Measurements from ENCODE around the gene ZNHIT2. TPM values are rescaled to one million over a fixed set of nuclear protein-coding genes. Genes with fewer than 3 reads are reported as not detected.
A peak's percentile ranks its signal among the peaks of the same experiment; 100 is the strongest.
"Not testable (repeated sequence)": the region's sequence is repeated elsewhere in the genome, so short reads cannot be mapped to it uniquely, and the experiment has no call there.

Gene ZNHIT2
- total RNA-seq, 2 donors from 2014 or later = 6.0 to 6.3 TPM

GRCh38 chr11:65124480-65125196, 7.1 kb upstream of the ZNHIT2 start:
- intact Hi-C loops (cut with DNase I) = no loop called here
- no peak for DNase-seq (ENCODE audit: low spot score)

GRCh38 chr11:65121865-65122696, 4.6 kb upstream of the ZNHIT2 start, which contains the start of the genes FAU and MRPL49:
Gene FAU (minus strand): TSS chr11:65122134. CDS start chr11:65121813, 321 bp downstream.
Gene MRPL49 (plus strand): TSS chr11:65122321. CDS start chr11:65122347, 26 bp downstream.
- intact Hi-C loops (cut with DNase I) = no loop called here
- peak; percentile 99 for DNase-seq (ENCODE audit: low spot score)

- DNase-seq (ENCODE audit: low spot score) = peak; percentile 80
- intact Hi-C loops (cut with DNase I) = no loop called here
Measured at GRCh38 chr11:65121447-65121864, 4.0 kb upstream of the ZNHIT2 start.

- no peak for DNase-seq (ENCODE audit: low spot score)
- intact Hi-C loops (cut with DNase I) = no loop called here
Measured at GRCh38 chr11:65120831-65121230, 3.3 kb upstream of the ZNHIT2 start.

DNA sequence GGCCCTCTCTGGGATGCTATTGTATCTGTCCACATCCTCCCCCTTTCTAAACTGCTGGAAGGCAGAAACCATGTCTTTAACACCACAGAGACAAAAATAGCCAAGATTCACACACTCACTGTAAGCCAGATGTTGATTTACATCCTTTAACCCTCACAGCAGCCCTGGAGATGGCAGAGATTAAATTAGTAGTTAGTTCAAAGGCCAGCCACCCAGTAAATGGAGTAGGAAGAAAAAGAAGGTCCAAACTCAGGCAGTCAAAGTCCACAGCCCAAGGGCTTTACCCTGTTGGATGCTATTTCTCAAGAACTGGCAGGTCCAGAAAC, 2.1 kb upstream of the ZNHIT2 start:
- intact Hi-C loops (cut with DNase I) = no loop called here

DNA sequence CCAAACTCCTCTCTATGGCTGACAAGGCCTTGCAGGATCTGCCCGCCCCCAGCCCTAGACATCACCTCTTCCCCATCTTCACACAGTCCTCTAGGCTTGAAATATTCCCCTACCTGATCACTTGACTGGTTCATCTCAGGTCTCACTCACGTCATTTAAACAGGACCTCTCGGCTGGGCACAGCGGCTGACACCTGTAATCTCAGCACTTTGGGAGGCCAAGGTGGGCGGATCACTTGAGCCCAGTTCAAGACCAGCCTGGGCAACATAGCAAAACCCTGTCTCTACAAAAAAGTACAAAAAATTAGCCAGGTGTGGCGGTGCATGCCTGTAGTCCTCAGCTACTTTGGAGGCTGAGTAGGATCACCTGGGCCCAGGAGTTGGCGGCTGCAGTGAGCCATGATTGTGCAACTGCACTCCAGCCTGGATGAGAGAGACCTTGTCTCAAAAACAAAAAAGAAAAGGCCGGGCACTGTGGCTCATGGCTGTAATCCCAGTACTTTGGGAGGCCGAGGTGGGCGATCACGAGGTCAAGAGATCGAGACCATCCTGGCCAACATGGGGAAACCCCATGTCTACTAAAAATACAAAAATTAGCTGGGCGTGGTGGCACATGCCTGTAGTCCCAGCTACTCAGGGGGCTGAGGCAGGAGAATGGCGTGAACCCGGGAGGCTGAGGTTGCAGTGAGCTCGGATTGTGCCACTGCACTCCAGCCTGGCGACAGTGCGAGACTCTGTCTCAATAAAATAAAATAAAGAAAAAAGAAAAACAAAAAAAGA, 1.6 kb upstream of the ZNHIT2 start:
- intact Hi-C loops (cut with DNase I) = not testable (repeated sequence)

More for the DNA sequence above, 2.1 kb upstream of the ZNHIT2 start:
- no peak for DNase-seq (ENCODE audit: low spot score)

DNA sequence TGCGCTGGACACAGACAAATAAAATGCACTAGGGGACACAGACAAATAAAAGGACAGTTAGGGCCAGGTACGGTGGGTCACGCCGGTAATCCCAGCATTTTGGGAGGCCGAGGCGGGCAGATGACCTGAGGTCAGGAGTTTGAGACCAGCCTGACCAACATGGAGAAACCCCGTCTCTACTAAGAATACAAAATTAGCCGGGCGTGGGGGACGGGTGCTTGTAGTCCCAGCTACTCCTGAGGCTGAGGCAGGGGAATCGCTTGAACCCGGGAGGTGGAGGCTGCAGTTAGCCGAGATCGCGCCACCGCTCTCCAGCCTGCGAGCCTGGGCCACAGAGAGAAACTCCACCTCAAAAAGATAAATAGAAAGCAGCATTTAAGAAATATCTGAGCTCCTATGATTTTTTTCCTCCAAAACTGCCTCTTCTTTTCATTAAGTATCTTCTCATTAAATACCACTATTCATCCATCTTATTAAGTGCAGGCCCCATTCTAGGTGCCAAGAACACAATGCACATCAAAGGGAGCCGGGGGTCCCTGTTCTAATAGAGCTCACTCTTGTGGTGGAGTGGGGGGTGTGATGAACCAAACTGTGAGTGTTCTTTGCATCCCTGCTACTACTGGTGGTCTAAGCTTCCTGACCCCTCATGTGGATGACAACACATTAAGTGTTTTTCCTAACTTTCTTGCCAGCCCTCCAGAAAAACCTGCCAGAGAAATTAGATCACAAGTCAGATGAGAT, 766 bp upstream of the ZNHIT2 start:
- peak; percentile 78 for DNase-seq (ENCODE audit: low spot score)
- intact Hi-C loops (cut with DNase I) = no loop called here

More for the DNA sequence above, 1.6 kb upstream of the ZNHIT2 start:
- peak; percentile 66 for DNase-seq (ENCODE audit: low spot score)

DNA sequence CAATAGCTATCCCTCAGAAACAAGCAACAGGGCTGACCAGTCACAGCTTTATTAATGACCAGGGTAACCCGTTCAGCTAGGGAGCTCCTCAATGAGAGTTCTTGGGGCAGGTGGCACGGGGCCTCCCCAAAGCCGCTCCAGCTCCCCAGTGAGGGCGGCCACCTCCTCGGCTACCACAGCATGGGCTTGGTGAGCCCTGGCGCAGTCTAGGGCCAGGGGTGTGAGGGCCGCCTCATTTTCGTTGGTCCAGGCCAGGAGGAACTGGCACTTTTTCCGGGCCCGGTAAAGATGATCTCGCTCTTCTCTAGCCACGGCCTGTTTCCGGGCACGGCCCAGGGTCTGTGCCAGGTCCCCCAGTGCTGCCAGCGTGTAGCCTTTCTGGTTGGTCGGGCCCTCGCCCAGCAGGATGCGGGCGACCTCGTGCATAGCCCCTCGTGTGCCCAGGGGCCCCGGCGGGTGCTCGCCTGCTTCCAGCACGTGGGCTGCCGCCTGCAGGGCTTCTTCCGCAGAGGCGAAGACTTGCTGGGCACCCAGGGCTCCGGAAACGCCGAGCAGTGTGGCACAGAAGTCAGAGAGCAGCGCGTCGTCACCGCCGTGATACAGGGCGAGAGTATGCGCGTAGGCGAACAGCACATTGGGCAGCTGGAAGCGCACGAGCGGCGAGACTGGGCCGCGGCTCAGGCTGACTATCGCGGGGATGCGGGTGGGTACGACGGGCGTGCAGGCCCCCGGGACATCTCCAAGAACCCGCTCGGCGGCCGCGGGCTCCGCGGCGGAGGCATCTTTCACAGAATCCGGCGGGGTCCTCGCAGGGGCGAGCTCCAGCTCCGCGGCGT, 913 bp downstream of the ZNHIT2 start:
- DNase-seq (ENCODE audit: low spot score) = peak; percentile 85
- intact Hi-C loops (cut with DNase I) = no loop called here

GRCh38 chr11:65115361-65116082, 2.0 kb downstream of the ZNHIT2 start:
- intact Hi-C loops (cut with DNase I) = no loop called here
- peak; percentile 76 for DNase-seq (ENCODE audit: low spot score)

DNA sequence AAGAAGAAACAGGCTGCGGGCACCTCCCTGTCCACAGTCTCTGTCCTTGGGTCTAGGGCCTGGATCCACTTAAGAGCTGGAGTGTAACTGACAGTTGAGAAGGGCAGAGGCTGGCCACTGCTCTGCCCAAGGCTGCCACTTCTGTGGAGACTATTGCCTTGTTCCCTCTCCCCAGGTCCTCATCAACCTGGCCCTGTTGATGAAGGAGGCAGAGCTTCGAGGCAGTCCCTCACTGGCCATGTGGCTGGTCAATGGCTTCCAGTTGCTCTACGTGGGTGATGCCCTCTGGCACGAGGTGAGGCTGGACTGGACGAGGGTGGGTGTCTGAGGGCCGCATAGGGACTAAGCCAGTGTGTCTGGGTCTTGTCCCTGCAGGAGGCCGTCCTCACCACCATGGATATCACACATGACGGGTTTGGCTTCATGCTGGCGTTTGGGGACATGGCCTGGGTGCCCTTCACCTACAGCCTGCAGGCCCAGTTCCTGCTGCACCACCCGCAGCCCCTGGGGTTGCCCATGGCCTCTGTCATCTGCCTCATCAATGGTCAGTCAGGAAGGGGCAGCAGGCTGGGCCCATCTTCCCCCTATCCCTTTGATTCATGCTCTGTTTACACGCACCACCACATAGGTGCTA, 2.8 kb downstream of the ZNHIT2 start:
- intact Hi-C loops (cut with DNase I) = no loop called here
- no peak for DNase-seq (ENCODE audit: low spot score)

DNA sequence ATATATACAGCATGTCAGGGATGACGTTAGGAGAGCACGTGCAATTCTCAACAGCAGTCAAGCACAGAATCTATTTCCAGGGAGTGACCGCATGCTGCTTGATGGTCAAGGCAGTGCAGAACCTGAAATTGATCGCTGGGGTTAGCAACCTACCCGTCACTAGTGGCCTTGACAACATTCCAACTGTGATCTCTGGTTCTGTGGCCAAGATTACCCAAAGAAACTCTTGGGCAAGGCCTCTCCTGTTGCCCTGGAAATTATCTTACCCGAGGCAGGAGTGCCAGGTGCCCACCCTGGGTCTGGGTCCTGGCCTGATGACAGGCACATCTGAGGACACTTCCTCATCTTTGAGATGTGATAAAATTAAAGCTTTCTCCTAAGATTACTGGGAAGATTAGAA, 3.7 kb downstream of the ZNHIT2 start:
- DNase-seq (ENCODE audit: low spot score) = no peak
- intact Hi-C loops (cut with DNase I) = no loop called here

- DNase-seq (ENCODE audit: low spot score) = no peak
- intact Hi-C loops (cut with DNase I) = no loop called here
Measured at GRCh38 chr11:65113361-65113756, 4.1 kb downstream of the ZNHIT2 start.

- intact Hi-C loops (cut with DNase I) = no loop called here
- DNase-seq (ENCODE audit: low spot score) = peak; percentile 88
Measured at GRCh38 chr11:65112546-65113360, 4.7 kb downstream of the ZNHIT2 start.

DNA sequence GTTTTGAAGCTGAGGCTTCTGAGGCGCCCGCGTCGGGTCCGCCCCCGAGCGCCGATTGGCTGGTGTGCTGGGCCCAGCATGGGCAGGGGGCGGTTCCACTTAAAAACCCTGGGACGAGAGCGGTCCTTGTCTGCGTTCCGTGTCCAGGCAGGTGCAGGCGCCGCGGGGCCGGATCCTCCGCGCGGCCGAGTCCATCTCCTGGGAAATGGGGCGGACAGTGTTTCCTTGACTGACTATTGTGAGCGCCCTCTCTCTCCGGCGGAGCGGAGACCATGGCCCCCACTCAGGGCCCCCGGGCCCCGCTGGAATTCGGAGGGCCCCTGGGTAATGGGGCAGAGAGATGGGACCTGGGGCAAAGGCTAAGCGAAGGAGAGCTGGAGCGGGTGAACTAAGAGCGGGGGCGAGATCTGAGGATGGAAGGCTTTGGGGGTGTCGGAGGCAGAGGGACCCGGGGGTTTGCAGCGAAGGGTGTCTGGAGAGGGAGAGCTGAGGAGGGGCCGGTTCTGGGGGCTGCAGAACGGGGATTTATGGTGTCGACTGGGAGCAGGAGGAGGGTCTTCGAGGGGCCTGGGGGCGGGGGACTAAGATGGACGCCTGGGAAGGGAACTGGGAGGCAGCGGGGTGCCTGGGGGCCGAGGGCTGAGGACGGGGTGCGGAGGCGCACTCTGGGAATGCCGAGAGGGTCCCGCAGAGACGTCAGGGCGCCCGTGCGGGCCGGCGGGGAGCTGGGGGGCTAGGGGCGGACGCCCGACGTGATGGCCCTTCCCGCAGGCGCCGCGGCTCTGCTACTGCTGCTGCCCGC, 5.6 kb downstream of the ZNHIT2 start, which contains the start of gene TM7SF2:
Gene TM7SF2 (plus strand): TSS at position 129 of the 802 bp plus-strand sequence. CDS start 144 bp downstream, at position 273.
- peak; percentile 99 for DNase-seq (ENCODE audit: low spot score)
- intact Hi-C loops (cut with DNase I) = no loop called here

DNA sequence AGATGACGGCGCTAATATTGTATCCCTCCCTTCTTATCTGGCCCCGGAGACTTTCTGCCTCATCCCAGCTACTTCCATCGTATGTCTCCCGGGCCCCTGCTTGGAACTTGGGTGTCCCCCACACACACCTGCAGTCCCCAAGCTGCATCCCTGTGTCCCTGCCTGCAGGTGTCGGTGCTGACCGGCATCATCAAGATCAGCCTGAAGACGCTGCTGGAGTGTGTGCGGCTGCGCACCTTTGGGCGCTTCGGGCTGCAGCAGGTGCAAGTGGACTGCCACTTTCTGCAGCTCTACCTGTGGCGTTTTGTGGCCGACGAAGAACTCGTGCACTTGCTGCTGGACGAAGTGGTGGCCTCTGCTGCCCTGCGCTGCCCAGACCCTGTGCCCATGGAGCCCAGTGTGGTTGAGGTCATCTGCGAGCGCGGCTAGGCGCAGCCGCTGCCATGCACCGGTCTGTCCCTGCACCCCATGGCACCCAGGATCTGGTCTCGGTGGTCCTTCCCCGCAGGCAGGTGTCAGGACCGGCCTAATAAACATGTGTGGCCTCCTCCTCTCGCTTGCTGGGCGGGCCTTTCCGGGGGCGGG, 6.2 kb downstream of the ZNHIT2 start:
- intact Hi-C loops (cut with DNase I) = no loop called here
- no peak for DNase-seq (ENCODE audit: low spot score)
